ENCODE measurements around the gene TNK2. TPM values are rescaled to one million over a fixed set of nuclear protein-coding genes. Genes with fewer than 3 reads are reported as not detected.
"Not testable (repeated sequence)": the region's sequence is repeated elsewhere in the genome, so short reads cannot be mapped to it uniquely, and the experiment has no call there.

Gene TNK2
- total RNA-seq, 1 experiment from 2014 or later: 212 TPM

- DNase-seq (ENCODE audit: low spot score): peak; percentile 29
These were observed 54.4 kb downstream of the TNK2 start for GRCh38 chr3:195853996-195854395.

GRCh38 chr3:195853036-195853435, 55.3 kb downstream of the TNK2 start:
- no peak for DNase-seq (ENCODE audit: low spot score)

- peak; percentile 96 for DNase-seq (ENCODE audit: low spot score)
These were observed 57.4 kb downstream of the TNK2 start for GRCh38 chr3:195850857-195851543.

GRCh38 chr3:195849322-195850074, 58.9 kb downstream of the TNK2 start:
- DNase-seq (ENCODE audit: low spot score): no peak

GRCh38 chr3:195847055-195847950, 61.0 kb downstream of the TNK2 start:
- DNase-seq (ENCODE audit: low spot score): no peak

- DNase-seq (ENCODE audit: low spot score): no peak
These were observed 62.9 kb downstream of the TNK2 start for GRCh38 chr3:195845483-195845882.

GRCh38 chr3:195844671-195845218, 63.6 kb downstream of the TNK2 start:
- DNase-seq (ENCODE audit: low spot score): no peak

GRCh38 chr3:195839260-195840010, 68.9 kb downstream of the TNK2 start:
- DNase-seq (ENCODE audit: low spot score): no peak

GRCh38 chr3:195838714-195839113, 69.6 kb downstream of the TNK2 start:
- no peak for DNase-seq (ENCODE audit: low spot score)

- no peak for DNase-seq (ENCODE audit: low spot score)
These were observed 71.7 kb downstream of the TNK2 start for GRCh38 chr3:195836476-195837135.

- no peak for DNase-seq (ENCODE audit: low spot score)
These were observed 72.6 kb downstream of the TNK2 start for GRCh38 chr3:195835791-195836190.

GRCh38 chr3:195834675-195835583, 73.4 kb downstream of the TNK2 start:
- no peak for DNase-seq (ENCODE audit: low spot score)

GRCh38 chr3:195829897-195830254, 78.5 kb downstream of the TNK2 start:
- DNase-seq (ENCODE audit: low spot score): no peak

- DNase-seq (ENCODE audit: low spot score): no peak
These were observed 79.6 kb downstream of the TNK2 start for GRCh38 chr3:195828762-195829161.

GRCh38 chr3:195825857-195826804, 82.2 kb downstream of the TNK2 start:
- DNase-seq (ENCODE audit: low spot score): no peak

GRCh38 chr3:195825191-195825588, 83.2 kb downstream of the TNK2 start:
- DNase-seq (ENCODE audit: low spot score): no peak

- DNase-seq (ENCODE audit: low spot score): not testable (repeated sequence)
These were observed 83.7 kb downstream of the TNK2 start for GRCh38 chr3:195824425-195825190.

GRCh38 chr3:195823999-195824398, 84.4 kb downstream of the TNK2 start:
- DNase-seq (ENCODE audit: low spot score): peak; percentile 36

Data from HT-29 (cell line).